ENCODE measurements around the gene DOCK2.

DOCK2 gene

DNA sequence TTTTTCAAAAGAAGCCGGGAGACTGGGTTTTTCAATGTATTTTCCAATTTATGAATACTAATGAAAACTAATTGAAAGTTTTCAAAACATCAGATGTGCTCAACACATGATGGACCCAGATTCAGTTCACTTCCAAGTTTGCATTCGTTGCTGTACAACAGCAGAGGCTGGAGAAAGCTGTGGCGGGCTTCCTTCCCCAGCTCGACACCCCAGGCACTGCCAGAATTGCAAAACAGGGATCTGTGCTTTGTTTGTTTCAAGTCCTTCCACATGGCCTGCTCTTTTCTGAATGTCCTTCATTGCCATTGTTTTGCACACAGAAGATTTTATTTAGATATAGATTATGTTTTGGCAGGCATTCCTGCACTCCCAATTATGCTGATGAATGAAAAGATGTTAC is 373.5 kb downstream of the DOCK2 start:
- H3K27ac ChIP-seq: no peak overlapping the region
- TF ChIP-seq, protein P1, sequence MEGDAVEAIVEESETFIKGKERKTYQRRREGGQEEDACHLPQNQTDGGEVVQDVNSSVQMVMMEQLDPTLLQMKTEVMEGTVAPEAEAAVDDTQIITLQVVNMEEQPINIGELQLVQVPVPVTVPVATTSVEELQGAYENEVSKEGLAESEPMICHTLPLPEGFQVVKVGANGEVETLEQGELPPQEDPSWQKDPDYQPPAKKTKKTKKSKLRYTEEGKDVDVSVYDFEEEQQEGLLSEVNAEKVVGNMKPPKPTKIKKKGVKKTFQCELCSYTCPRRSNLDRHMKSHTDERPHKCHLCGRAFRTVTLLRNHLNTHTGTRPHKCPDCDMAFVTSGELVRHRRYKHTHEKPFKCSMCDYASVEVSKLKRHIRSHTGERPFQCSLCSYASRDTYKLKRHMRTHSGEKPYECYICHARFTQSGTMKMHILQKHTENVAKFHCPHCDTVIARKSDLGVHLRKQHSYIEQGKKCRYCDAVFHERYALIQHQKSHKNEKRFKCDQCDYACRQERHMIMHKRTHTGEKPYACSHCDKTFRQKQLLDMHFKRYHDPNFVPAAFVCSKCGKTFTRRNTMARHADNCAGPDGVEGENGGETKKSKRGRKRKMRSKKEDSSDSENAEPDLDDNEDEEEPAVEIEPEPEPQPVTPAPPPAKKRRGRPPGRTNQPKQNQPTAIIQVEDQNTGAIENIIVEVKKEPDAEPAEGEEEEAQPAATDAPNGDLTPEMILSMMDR (IDR thresholded peaks at IDR 0.05): no peak
- intact Hi-C loops (cut with DNase I; ENCODE audit: low total_unique reads): no loop called here
- no peak for DNase-seq
- H3K27me3 ChIP-seq: peaks cover 0 to 10% of the 10 kb centered on the region in 2 donors
- H3K4me3 ChIP-seq: no peak overlapping the region
- H3K9me3 ChIP-seq: no peaks in the 10 kb centered on the region
- H3K4me1 ChIP-seq: no peaks in the 10 kb centered on the region
- no peaks in the 10 kb centered on the region for H3K36me3 ChIP-seq

- H3K36me3 ChIP-seq: no peaks in the 10 kb centered on the region
- no peaks in the 10 kb centered on the region for H3K4me1 ChIP-seq
- intact Hi-C loops (cut with DNase I; ENCODE audit: low total_unique reads): no loop called here
- H3K27ac ChIP-seq: no peak overlapping the region
- H3K27me3 ChIP-seq: peaks cover 0 to 10% of the 10 kb centered on the region in 2 donors
- H3K4me3 ChIP-seq: no peak overlapping the region
- TF ChIP-seq, protein P1 (IDR thresholded peaks at IDR 0.05): no peak
- no peaks in the 10 kb centered on the region for H3K9me3 ChIP-seq
- DNase-seq: no peak
Measured at GRCh38 chr5:170011751-170012150, 374.7 kb downstream of the DOCK2 start.

DNA sequence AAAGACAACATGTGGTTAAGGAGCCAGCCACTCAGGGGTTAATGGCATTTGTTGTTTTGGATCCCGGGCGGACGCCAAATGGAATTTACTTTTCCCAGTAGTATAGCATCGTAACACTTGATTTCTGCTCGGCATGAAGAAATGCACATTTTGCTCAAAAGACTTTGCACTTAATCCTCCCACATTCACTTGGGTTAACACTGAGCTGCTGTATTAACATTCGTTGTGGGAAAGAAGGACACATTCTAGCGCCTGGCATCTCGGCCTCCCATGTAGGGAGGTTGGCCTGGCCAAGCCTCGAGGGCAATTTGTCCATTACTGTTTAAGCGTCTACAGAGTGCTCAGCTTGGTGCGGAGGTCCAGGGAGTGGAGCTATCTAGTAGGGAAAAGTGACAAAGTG is 375.5 kb downstream of the DOCK2 start:
- DNase-seq: no peak
- peaks cover 0 to 10% of the 10 kb centered on the region in 2 donors for H3K27me3 ChIP-seq
- TF ChIP-seq, protein P1 (IDR thresholded peaks at IDR 0.05): no peak
- H3K27ac ChIP-seq: no peak overlapping the region
- intact Hi-C loops (cut with DNase I; ENCODE audit: low total_unique reads): no loop called here
- H3K4me1 ChIP-seq: no peaks in the 10 kb centered on the region
- H3K36me3 ChIP-seq: no peaks in the 10 kb centered on the region
- no peak overlapping the region for H3K4me3 ChIP-seq
- no peaks in the 10 kb centered on the region for H3K9me3 ChIP-seq

DNA sequence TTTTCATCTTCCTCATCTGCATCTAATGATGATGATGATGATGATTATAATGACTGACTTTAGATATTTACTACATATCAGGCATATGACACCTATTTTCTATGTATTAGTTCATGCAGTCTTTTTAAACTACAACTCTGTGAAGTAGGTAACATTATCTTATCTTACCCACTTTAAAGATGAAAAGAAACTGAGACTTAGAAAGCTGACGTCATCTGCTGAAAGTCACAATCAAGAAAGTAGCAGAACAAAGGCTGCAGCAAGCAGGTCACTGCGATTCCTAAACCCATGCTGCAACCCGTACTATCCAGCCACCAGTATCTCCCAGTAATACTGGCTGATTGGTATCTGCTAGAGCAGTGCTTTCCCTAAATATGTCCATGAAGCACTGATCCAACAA is 383.3 kb downstream of the DOCK2 start:
- no peaks in the 10 kb centered on the region for H3K27me3 ChIP-seq
- TF ChIP-seq, protein P1 (IDR thresholded peaks at IDR 0.05): no peak
- H3K9me3 ChIP-seq: no peaks in the 10 kb centered on the region
- no peak overlapping the region for H3K27ac ChIP-seq
- DNase-seq: no peak
- H3K4me1 ChIP-seq: no peaks in the 10 kb centered on the region
- no peak overlapping the region for H3K4me3 ChIP-seq
- no peaks in the 10 kb centered on the region for H3K36me3 ChIP-seq
- intact Hi-C loops (cut with DNase I; ENCODE audit: low total_unique reads): no loop called here

DNA sequence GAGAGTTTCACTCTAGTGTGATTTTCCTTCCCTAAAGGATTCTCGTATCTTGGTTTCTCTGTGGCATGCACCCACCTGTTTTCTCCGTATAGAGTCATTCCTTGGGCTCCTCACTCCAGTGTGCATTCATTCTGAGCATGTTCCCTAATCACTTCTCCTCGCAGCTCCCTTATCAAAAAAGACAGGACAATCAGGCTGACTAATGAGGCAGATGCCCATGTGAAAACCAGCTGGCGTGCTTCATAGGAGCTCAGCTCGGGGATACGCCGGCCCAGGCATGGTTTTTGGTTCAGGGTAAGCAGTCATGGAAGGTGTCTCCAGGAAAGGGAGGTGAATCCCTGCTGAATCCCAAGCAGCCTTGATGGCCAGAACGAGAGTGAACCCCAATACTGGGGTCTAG is 384.4 kb downstream of the DOCK2 start:
- H3K4me3 ChIP-seq: no peak overlapping the region
- no peaks in the 10 kb centered on the region for H3K4me1 ChIP-seq
- intact Hi-C loops (cut with DNase I; ENCODE audit: low total_unique reads): no loop called here
- H3K27ac ChIP-seq: no peak overlapping the region
- TF ChIP-seq, protein P1 (IDR thresholded peaks at IDR 0.05): no peak
- no peaks in the 10 kb centered on the region for H3K27me3 ChIP-seq
- no peak for DNase-seq
- H3K36me3 ChIP-seq: no peaks in the 10 kb centered on the region
- H3K9me3 ChIP-seq: no peaks in the 10 kb centered on the region

GRCh38 chr5:170025853-170026252 is 388.8 kb downstream of the DOCK2 start:
- no peaks in the 10 kb centered on the region for H3K36me3 ChIP-seq
- peaks cover 0 to 4% of the 10 kb centered on the region in 2 donors for H3K27me3 ChIP-seq
- no peaks in the 10 kb centered on the region for H3K9me3 ChIP-seq
- H3K27ac ChIP-seq: no peak overlapping the region
- DNase-seq: no peak
- H3K4me3 ChIP-seq: no peak overlapping the region
- TF ChIP-seq, protein P1 (IDR thresholded peaks at IDR 0.05): no peak
- intact Hi-C loops (cut with DNase I; ENCODE audit: low total_unique reads): no loop called here
- H3K4me1 ChIP-seq: no peaks in the 10 kb centered on the region

Data from tibial artery (tissue), 4 donors.